ENCODE measurements around the gene FER1L5. TPM values are rescaled to one million over a fixed set of nuclear protein-coding genes. Genes with fewer than 3 reads are reported as not detected.

FER1L5 gene
- total RNA-seq, 1 experiment from 2014 or later: 1.2 TPM

GRCh38 chr2:96702098-96702785 is 59.7 kb downstream of the FER1L5 start:
- CTCF ChIA-PET: no interaction called here
- intact Hi-C loops (cut with micrococcal nuclease; ENCODE audit: unreplicated experiment): no loop called here

GRCh38 chr2:96703021-96703751 is 60.6 kb downstream of the FER1L5 start:
- no peaks in the 10 kb centered on the region for H3K27me3 ChIP-seq (replicated peaks; ENCODE audit: insufficient read depth, low read depth, low read length, poor library complexity)
- peaks cover 21% of the 10 kb centered on the region for H3K36me3 ChIP-seq (ENCODE audit: insufficient read depth, low read length, poor library complexity, severe bottlenecking)
- TF ChIP-seq EZH2 (IDR thresholded peaks at IDR 0.05; ENCODE audit: borderline replicate concordance, low read depth, low read length, poor library complexity, severe bottlenecking) (no peak), CTCF (conservative IDR thresholded peaks at IDR 0.05; ENCODE audit: low read depth, low read length) (no peak)
- no peak overlapping the region for H3K27ac ChIP-seq (ENCODE audit: low read depth, low read length, poor library complexity, severe bottlenecking)
- BruUV-seq (replicated peaks): no TSS peak
- ChIA-PET CTCF (no interaction called here), POLR2A (ENCODE audit: low non-redundant PET) (no interaction called here)
- H3K9me3 ChIP-seq (ENCODE audit: low read depth, low read length, poor library complexity, severe bottlenecking): no peaks in the 10 kb centered on the region
- H3K4me3 ChIP-seq (ENCODE audit: low read depth, low read length, poor library complexity, severe bottlenecking): no peak overlapping the region
- intact Hi-C loops (cut with micrococcal nuclease; ENCODE audit: unreplicated experiment): no loop called here
- no peak for DNase-seq (ENCODE audit: low spot score)
- H3K4me1 ChIP-seq (ENCODE audit: insufficient read depth, low read length, poor library complexity, severe bottlenecking): no peaks in the 10 kb centered on the region

More at GRCh38 chr2:96702098-96702785, 59.7 kb downstream of the FER1L5 start:
- BruUV-seq (replicated peaks): no TSS peak
- H3K27me3 ChIP-seq (replicated peaks; ENCODE audit: insufficient read depth, low read depth, low read length, poor library complexity): no peaks in the 10 kb centered on the region
- H3K4me1 ChIP-seq (ENCODE audit: insufficient read depth, low read length, poor library complexity, severe bottlenecking): no peaks in the 10 kb centered on the region
- no peak for TF ChIP-seq CTCF (conservative IDR thresholded peaks at IDR 0.05; ENCODE audit: low read depth, low read length)
- no peak for TF ChIP-seq EZH2 (IDR thresholded peaks at IDR 0.05; ENCODE audit: borderline replicate concordance, low read depth, low read length, poor library complexity, severe bottlenecking)
- no peak for DNase-seq (ENCODE audit: low spot score)
- H3K4me3 ChIP-seq (ENCODE audit: low read depth, low read length, poor library complexity, severe bottlenecking): no peak overlapping the region
- POLR2A ChIA-PET (ENCODE audit: low non-redundant PET): no interaction called here
- no peaks in the 10 kb centered on the region for H3K9me3 ChIP-seq (ENCODE audit: low read depth, low read length, poor library complexity, severe bottlenecking)
- H3K36me3 ChIP-seq (ENCODE audit: insufficient read depth, low read length, poor library complexity, severe bottlenecking): peaks cover 11% of the 10 kb centered on the region
- H3K27ac ChIP-seq (ENCODE audit: low read depth, low read length, poor library complexity, severe bottlenecking): no peak overlapping the region

- intact Hi-C loops (cut with micrococcal nuclease; ENCODE audit: unreplicated experiment): no loop called here
- no peaks in the 10 kb centered on the region for H3K27me3 ChIP-seq (replicated peaks; ENCODE audit: insufficient read depth, low read depth, low read length, poor library complexity)
- no peak for TF ChIP-seq EZH2 (IDR thresholded peaks at IDR 0.05; ENCODE audit: borderline replicate concordance, low read depth, low read length, poor library complexity, severe bottlenecking)
- no peak for TF ChIP-seq CTCF (conservative IDR thresholded peaks at IDR 0.05; ENCODE audit: low read depth, low read length)
- H3K4me3 ChIP-seq (ENCODE audit: low read depth, low read length, poor library complexity, severe bottlenecking): no peak overlapping the region
- BruUV-seq (replicated peaks): no TSS peak
- no peak overlapping the region for H3K27ac ChIP-seq (ENCODE audit: low read depth, low read length, poor library complexity, severe bottlenecking)
- no peak for DNase-seq (ENCODE audit: low spot score)
- H3K36me3 ChIP-seq (ENCODE audit: insufficient read depth, low read length, poor library complexity, severe bottlenecking): peaks cover 56% of the 10 kb centered on the region
- ChIA-PET CTCF (no interaction called here), POLR2A (ENCODE audit: low non-redundant PET) (interaction anchor here (0.6 kb wide), 1 partner anchor 63 kb away, joined by 3 read pairs; no protein-coding TSS in a partner anchor)
- no peaks in the 10 kb centered on the region for H3K9me3 ChIP-seq (ENCODE audit: low read depth, low read length, poor library complexity, severe bottlenecking)
- H3K4me1 ChIP-seq (ENCODE audit: insufficient read depth, low read length, poor library complexity, severe bottlenecking): peaks cover 5% of the 10 kb centered on the region
Observed at GRCh38 chr2:96710985-96711384, 68.4 kb downstream of the FER1L5 start.
